HG02852 (cell line): ENCODE data around the gene MACROD2.
A peak's percentile ranks its signal among the peaks of the same experiment; 100 is the strongest.
"Not testable (repeated sequence)": the region's sequence is repeated elsewhere in the genome, so short reads cannot be mapped to it uniquely, and the experiment has no call there.

ENCODE experiments used
- ATAC-seq: cut with Tn5 transposase; IDR thresholded peaks from one replicate; pipeline ENCODE4 v1.9.1; 2021; ENCODE audit warnings: mild to moderate bottlenecking, moderate library complexity; ENCODE audit not compliant: unreplicated experiment

The MACROD2 gene

GRCh38 chr20:14245368-14245970 is 250.2 kb downstream of the MACROD2 start:
- ATAC-seq, result no peak

DNA sequence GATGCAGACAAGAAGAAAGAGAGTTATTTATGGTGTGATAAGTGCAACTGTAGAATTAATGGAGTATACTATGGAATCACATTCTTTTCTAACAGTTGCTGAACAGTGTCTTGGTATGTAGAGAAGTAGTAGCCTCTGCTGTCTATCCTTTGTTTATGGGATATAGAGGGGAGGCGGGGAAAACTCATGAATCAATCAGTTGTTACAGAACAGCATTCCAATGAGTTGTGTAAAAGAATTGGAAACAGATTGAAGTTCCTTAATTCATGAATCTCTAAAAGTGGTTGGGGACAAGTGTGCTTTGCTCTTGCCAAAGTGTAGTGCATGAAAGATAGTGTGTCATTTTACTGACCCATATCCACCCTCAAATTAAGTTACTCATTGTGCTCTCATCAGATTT is 264.4 kb downstream of the MACROD2 start:
- ATAC-seq, result no peak

- no peak for ATAC-seq
These were observed 265.1 kb downstream of the MACROD2 start for GRCh38 chr20:14260367-14260766.

GRCh38 chr20:14264869-14265268 is 269.6 kb downstream of the MACROD2 start:
- no peak for ATAC-seq

DNA sequence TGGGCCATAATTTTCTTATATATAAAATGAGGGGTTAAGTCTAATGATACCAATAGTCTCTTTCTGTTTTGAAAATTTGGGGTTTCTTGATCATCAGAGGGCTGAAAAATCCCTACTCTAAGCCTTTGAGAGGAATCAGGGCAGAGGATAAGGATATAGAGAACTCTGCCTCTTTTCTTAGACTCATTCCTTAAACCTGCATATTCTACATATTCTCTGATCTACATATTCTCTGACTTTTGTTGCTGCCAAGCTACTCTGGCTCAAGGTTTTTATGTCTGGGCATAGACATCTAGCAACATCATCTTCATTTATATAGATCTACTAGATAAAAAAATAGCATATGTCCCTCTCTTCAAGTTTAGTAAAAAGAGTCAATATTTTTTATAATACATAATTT is 270.9 kb downstream of the MACROD2 start:
- no peak for ATAC-seq

GRCh38 chr20:14270751-14271150 is 275.4 kb downstream of the MACROD2 start:
- not testable (repeated sequence) for ATAC-seq

DNA sequence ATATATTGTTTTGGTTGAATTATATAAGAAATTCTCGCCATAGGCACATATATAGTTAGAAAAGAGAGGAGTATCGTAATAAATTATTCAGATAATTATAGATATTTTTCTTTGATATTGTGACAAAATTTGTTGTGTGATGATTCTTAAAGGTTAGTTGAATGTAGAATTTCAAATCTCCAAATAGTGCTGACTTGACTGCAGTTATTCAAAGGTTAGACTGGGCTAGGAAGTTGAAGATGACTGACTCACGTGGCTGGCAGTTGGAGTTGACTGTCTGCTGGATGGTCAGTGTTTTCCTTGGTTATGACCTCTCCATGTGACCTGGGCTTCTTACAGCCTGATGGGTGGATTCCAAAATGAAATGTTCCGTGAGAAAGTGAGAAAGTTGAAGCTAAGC is 286.8 kb downstream of the MACROD2 start:
- ATAC-seq, result no peak

GRCh38 chr20:14284443-14284842 is 289.1 kb downstream of the MACROD2 start:
- ATAC-seq, result no peak

- ATAC-seq, result no peak
These were observed 293.3 kb downstream of the MACROD2 start for GRCh38 chr20:14288341-14289330.

GRCh38 chr20:14291502-14291901 is 296.2 kb downstream of the MACROD2 start:
- no peak for ATAC-seq

DNA sequence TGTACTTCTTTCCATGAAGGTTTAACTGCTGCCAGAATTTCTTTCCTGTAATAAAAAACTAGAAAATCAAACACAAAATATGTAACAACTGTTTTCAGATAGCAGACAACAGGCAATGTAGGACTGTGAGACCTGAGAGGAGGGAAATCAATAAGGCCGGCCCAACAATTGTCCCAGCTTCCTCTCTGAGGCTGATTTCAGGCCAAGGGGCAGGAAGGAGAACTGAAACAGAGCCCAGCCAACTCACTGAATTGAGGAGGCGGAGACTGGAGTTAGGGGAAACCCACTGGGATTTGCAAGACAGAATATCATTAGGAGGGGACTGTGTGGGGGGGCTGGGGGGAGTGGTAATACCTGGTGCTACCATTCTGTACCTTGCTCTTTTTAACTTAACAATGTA is 299.9 kb downstream of the MACROD2 start:
- ATAC-seq, result peak; percentile 92

GRCh38 chr20:14295770-14296309 is 300.5 kb downstream of the MACROD2 start:
- ATAC-seq, result no peak

DNA sequence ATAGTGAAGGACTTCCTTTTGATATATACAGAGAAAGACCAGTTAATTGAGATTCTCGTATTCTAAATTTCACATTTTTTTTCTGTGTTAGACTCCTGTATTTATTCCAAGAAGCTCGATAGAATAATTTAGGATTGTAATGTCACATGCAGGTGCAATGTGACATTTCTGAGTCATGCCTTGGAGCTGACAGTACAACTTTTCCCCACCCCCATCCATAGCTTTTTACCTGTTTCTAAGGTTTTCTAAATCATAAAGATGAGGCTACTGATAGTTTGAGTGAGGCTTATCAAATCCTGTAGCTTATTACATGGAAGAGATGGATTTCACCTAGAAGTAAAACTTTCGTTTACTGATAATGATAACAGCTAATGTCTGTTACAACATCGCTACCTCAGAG is 304.5 kb downstream of the MACROD2 start:
- no peak for ATAC-seq

DNA sequence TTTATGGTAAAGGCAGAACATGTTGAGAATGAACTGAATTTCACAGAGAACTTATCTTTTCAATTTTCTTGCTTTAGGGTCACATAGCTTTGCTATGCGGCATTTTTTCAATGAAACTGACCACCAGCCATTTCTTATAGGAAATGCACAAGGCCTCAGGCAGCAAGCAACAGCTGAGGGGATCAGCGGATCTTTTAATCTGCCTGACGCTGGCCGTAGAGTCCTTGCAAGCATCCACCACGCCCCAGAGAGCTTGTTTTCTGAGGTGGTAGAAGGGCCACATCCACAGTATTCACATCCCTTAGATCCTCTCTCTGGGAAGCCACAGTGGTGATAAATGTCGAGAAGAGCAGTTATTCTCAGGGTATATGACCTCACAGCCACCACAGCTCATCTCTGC is 307.8 kb downstream of the MACROD2 start:
- no peak for ATAC-seq

- ATAC-seq, result no peak
These were observed 308.3 kb downstream of the MACROD2 start for GRCh38 chr20:14303651-14304050.

DNA sequence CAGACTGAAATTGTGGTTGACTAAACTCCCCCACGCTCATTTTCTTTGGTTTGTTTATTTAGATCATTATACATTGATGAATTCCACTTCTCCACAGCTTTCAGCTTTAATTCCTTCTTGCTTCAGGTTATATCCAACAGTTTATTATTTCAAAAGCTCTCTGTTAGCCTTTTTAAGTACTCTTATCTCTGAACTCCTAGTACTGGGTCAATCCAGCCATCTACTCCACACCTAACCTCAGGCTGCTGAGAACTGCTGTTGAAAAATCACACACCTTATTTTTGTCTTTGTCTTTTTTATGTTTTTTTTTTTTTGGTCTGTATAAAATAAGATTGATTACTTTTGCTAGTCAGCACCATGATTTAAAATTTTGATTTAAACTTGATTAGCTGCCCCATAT is 309.2 kb downstream of the MACROD2 start:
- ATAC-seq, result no peak

DNA sequence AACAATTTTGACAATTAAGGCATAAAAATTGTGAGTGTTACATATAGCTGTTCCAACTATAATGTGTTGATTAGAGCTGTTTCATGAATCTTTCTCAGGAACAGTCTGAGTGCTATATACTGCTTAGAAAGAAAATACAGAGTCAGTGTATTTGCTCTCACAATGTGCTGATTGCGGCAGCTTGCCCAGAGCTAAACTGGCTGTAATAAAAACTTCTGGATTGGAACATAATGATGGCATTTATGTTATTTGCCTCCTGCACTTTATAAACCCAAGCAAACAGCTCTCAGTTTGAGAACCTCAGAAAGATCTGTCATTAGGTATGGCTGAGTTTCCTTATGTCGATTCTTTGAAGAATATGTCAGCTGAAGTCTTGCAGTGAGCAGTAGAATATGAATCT is 312.6 kb downstream of the MACROD2 start:
- no peak for ATAC-seq

- no peak for ATAC-seq
These were observed 315.8 kb downstream of the MACROD2 start for GRCh38 chr20:14310977-14311627.

DNA sequence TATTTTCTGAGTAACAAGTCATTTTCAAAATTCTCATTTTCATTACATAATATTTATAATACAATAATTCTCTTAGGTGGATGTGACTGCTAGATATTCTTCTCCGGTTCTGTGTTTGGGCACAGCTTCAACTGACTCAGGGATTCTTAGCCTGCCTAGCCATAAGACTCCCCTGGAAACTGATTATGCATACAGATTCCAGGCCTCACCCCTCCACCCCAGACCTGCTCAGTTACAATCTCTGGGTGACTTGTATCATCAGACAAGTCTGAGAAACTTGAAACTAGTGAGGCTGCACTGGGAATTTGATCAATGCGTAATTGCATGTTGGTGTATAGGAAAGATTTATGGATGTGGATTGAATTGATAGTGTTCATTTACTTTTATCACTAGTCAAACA is 316.7 kb downstream of the MACROD2 start:
- ATAC-seq, result no peak

DNA sequence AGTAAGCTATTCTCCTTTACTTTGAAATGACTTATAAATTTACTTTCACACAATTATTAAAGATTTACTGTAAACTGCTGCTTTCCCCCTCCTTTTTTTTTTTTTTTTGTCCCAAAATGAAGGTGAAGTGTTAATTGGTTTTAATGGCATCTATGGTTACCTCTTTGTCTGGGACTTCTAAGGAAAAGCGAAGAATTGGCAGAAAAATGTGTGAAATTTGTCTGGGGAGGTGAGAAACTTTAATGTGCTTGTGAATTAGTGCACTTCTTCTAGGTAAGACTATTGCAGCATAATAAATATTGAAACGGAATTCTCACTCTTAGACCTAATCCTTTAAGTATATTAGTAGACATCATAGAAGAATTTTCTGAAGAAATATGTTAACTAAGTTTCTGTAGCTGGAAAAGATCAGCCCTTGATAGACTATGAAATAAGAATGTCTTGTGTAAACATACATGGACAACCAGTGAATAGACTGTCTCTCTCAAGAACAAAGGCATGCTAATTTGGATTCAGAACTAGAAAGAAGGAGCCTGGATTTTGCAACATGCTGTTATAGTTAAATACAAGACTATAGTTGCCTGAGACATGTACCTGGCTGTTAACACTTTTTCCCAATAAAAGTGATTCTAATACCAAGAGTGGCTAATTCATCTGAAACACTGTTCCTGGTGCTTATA is 318.2 kb downstream of the MACROD2 start:
- ATAC-seq, result no peak

DNA sequence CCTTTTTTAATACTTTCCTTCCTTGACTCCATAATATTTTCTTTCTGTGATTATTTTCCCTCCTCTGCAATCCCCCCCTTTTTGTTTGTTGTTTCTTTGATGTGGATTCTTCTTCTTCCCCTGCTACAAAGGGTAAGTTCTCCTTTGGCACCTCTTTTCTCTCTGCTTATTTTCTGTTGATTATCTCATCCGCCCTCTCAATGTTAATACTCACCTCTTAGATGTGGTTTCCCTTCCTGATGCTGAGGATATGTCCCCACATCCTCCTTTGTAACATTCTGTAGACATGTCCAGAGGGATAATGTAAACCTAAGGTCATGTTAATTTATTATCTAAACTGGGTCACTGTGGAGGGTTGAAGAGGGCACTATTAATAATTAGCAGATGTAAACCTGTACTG is 324.4 kb downstream of the MACROD2 start:
- no peak for ATAC-seq
